Right lung (tissue), 5 donors: ENCODE results near the gene TINAGL1. TPM values are rescaled to one million over a fixed set of nuclear protein-coding genes. Genes with fewer than 3 reads are reported as not detected.

Experiments
- DNase-seq, 2 donors: peaks; one replicate each; pipeline ENCODE4 v3.0.0-alpha.2; 2013
- polyA plus RNA-seq, 5 donors: library from polyadenylated mRNA; unstranded; fragments of 120-200 nt; gene quantifications; one replicate each; pipeline versions ENCODE4 v1.2.1 to v1.2.3, GENCODE V29; 2013; ENCODE audit warnings: inconsistent platforms in 1 of 5, low replicate concordance in 1 of 5; ENCODE audit not compliant: insufficient read length in 5 of 5, insufficient read depth in 1 of 5

The TINAGL1 gene
- polyA plus RNA-seq, 5 donors = 32.2 to 51.7 (median 50.7) TPM

DNA sequence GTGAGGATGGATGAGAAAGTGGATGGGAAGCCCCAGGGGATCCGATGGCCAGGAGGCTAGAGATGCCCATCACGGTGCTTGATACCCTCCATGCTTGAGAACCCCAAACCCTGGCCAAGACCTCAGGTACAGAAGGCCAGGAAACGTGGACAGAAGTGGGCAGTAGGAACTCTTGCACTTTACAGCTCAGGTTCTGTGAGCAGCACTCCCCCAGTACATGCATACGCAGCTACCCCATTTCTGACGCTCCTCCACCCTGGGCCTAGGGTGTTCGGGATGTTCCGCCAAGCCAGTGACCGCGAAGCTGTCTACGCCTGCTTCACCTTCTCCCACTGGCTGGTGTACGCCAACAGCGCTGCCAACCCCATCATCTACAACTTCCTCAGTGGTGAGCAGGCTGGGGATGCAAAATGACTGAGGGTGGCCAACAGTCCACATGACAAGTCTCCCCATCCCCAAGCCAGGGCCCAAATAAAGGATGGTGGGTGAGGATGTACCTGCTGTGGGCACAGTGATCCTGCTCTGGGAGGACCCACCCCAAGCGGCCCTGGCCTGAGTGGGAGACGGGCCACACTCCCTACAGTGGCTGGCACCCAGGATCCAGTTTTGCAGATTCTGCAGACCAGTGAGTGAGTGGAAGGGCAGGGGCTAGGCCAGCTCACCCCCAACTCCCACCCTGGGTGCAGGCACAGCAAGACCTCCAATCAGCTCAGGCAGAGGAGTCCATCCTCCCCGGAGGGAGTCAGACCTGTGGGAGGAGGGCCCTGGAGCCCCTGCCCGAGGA, 48.6 kb downstream of the TINAGL1 start:
- DNase-seq = no peak

DNA sequence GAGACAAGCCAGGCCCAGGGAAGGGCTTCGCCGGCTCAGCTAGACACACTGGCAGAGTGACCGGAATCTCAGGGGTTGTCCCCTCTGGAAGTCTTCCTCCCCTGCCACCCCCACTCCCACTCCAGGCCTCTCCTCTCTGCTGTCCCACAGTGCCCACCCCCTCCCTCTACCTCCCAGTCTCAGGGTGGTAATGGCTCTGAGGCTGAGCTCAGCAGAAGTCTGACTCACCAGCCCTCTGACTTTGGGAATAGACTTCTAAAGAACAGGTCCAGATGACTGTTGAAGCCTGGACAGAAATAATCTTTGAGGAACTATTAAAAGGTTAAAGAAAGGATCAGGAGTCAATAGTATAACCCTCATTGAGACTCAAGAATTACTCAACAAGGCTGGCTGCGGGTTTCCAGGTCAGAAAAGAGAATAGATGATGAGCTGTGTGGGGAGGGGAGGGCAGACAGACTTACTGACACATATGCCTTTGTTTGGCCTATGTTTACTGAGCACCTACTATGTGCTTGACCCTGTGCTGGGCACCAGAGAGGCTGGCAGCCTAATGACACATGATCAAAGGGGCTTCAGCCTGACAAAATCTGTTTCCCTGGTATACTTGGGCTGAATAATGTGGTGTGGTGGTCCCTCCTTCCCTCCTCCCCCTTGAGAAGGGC, 49.4 kb downstream of the TINAGL1 start:
- no peak for DNase-seq

DNA sequence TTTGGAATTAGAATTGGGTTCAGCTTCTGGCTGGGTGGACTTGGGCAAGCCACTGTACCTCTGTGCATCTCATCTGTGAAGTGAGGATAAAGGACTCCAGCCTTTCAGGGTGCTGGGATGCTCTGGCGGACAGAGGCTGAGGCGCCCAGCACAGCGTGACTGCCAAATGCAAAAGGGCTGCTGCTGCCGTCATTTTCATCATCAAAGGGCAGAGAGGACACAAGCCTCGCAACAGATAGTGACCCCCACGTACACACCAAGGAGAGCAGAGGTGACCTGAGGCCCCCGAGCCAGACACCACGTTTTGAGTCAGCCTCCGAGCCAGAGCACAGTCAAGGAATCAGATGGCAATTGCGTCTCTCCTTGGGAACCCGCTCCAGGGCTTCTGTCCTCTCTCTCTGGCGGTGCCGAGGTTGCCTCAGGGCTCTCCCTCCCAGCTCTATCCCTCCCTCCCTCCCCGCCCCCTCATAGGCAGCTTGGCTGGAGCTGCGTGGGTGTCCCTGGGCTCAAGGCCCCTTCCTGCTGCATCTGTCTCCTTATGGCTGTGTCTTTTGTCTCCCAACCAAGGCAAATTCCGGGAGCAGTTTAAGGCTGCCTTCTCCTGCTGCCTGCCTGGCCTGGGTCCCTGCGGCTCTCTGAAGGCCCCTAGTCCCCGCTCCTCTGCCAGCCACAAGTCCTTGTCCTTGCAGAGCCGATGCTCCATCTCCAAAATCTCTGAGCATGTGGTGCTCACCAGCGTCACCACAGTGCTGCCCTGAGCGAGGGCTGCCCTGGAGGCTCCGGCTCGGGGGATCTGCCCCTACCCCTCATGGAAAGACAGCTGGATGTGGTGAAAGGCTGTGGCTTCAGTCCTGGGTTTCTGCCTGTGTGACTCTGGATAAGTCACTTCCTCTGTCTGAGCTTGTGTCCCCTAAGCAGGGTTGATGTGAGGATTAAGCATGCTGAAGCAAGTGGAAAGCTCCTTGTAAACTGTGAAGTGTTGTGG, 50.2 kb downstream of the TINAGL1 start:
- DNase-seq = no peak

DNA sequence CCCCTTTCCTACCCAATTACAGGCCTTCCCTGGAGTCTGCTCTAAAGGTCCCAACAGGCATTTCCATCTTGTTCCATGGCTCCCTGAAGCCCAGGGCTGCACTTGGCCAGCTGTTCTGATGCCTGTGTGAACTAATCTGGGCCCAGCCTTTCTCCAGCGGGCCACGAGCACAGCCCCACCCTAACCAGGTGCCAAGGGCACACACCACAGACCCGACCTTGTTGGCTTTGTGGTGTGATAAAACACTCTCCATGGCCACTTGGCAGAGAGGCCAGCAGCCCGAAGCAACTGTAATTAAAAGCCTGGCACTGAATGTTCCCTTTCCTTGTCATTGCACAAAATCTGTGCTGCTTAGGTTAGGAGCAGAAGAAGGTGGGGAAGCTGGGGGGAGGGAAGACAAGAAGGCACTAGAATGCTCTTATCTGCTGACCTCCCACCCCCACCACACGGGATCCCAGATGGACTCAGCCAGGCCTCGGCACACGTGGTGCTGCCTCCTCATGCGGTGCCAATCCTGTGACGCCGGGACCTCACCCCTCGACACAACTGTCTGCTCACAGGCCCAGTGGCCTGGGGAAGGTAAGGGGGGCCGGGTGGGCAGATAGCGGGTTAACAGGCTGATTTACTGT, 51.1 kb downstream of the TINAGL1 start:
- no peak for DNase-seq

DNA sequence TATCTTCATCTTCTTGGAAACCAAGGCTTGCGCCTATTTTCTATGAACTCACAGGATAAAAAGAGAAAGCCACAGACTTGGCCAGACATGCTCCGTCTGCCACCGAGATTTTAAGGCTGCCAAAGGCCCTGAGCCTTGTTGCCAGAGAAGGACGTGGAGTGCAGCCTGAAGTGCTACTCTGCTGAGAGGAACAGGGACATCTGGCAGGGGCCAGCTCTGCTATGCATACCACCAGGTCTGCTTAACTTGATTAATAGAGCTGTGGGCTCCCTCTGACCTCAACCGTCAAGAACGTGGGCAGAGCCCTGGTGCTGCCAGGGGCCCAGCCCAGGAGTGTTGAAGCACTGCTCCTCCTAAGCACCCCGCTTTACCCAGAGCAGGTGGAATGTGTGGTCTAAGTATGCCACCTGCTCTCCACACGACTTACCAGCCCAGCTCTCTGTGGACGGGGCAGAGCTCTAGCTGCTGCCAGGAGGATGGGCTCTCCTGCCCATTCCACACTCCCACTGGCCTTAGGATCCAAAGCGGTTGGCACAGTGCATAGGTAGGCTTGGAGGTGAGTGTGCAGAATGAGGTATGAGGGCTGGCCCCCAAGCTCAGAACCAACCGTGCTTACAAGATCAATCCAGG, 51.7 kb downstream of the TINAGL1 start:
- DNase-seq = peak; percentile 27 to 52

DNA sequence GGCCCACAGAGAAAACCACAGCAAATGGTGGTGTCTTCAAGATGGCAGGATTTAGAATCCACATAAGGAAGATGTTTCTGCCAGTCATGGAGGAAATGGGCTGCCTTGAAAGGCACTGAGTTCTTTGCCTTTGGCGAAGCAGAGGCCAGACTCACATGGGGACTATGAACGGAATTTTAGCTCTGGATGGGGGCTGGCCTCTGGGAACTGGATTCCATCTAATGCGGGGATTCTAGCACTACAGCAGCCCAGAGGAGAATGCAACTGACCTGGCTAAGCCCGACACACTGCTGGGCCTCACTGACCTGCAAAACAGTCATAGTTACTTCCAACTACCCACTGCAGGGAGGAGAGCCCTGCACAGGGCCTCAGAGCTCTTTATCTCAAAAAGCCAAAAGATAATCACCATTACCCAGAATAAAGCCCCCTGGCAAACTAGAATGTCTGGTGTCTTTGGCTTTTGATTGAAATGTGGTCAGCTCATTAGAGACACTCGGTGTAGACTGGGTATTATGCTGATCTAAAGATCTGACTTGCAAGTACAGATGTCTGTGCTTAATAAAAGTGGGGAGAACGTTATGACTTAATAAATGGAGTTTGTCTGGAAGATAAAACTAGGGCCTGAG, 52.7 kb downstream of the TINAGL1 start:
- no peak for DNase-seq

DNA sequence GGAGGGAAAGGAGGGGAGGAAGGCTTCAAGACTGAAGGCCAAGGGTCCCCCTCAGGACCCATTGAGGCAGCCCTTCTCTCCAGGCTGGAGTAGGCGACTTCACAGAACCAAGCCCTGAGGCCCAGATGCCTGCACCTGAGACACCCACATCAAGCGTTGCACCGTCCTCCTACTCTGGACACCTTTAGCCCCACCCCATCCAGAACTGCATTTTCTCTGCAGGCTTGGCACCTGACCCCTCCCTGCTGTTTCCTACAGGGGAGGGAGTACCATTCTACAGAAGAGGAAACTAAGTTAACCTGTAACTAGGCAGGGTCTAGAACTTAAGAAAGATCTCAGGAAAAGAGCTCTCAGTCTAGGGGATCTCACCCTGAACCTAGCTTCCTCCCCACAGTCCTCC, 56.3 kb downstream of the TINAGL1 start:
- DNase-seq = no peak

DNA sequence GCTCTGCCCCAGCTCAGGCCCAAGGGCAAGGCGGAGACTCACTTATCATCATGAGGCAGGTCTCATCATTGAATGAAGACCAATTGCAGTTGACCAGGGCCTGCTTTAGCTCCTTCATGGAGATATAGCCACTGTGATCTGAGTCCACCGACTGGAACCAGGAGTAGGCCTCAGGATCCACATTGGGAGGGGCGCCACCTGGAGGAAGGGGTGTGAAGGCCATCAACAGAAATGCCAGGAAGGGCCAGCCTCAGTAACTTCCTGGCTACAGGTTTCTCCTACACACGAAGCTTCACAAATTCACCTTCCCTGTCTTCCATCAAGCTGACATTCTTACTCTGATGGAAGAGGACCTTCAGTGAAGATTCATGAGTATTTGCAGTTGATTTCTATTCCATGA, 56.8 kb downstream of the TINAGL1 start:
- no peak for DNase-seq

Other genes starting within 250 kb of the TINAGL1 start
- 10 to 100 TPM in 2 of 5 donors, 1 to 10 TPM in 3; 6.8 to 15.0 (median 8.5) TPM for gene FABP3, start 203.4 kb upstream of the TINAGL1 start, polyA plus RNA-seq
- 10 to 100 TPM in 3 of 5 donors, 1 to 10 TPM in 2; 8.0 to 16.9 (median 14.4) TPM for gene SERINC2, start 163.3 kb upstream of the TINAGL1 start, polyA plus RNA-seq
- under 1 TPM in 4 of 5 donors, not detected in 1; 0.09 to 0.26 (median 0.10) TPM for gene HCRTR1, start 41.2 kb downstream of the TINAGL1 start, polyA plus RNA-seq
- 10 to 100 TPM; 58.4 to 68.4 (median 65.0) TPM for gene PEF1, start 68.4 kb downstream of the TINAGL1 start, polyA plus RNA-seq
- 100 to 1,000 TPM in 4 of 5 donors, 10 to 100 TPM in 1; 99.7 to 160 (median 132) TPM for gene COL16A1, start 127.5 kb downstream of the TINAGL1 start, polyA plus RNA-seq
- gene ADGRB2, start 187.8 kb downstream of the TINAGL1 start, polyA plus RNA-seq = 10 to 100 TPM; 11.2 to 28.8 (median 16.6) TPM
- 1 to 10 TPM in 1 of 5 donors, under 1 TPM in 4; 0.29 to 1.1 (median 0.45) TPM for gene SPOCD1, start 239.5 kb downstream of the TINAGL1 start, polyA plus RNA-seq